ENCODE results near the gene LIFR.

Gene LIFR

DNA sequence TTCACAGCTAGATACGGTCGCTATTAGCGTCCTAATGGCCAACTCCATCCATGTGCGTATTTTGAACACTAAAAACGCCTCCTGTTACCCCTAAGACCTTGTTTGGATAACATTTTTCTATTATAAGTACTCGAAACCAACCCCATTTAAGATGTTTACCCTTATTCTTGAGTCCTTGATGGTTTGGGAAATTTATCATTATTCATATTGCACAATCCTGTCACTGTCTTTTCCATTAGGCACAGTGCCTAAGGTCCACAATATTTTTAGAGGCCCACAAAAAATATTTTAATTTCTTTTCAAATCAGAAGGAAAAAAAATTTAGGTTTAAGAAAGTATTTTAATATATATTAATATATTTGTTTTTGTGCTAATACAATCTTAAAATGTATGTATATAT, 1.3 kb upstream of the LIFR start:
- Histone ChIP-seq H3K36me3 (ENCODE audit: insufficient read depth, low read length) (no peaks in the 10 kb centered on the region), H3K9me3 (ENCODE audit: insufficient read depth, low read depth, low read length) (no peaks in the 10 kb centered on the region), H3K4me3 (ENCODE audit: low read length) (peak overlapping the region; percentile 87), H3K9ac (ENCODE audit: low read depth, low read length) (no peak overlapping the region), H3K27me3 (ENCODE audit: insufficient read depth, low read length) (peaks cover 22% of the 10 kb centered on the region; the same call in 1 of the 2 replicates), H3K4me1 (ENCODE audit: insufficient read depth, low read length) (peaks cover 12% of the 10 kb centered on the region; the same call in 1 of the 2 replicates), H3K27ac (ENCODE audit: low read depth, low read length) (no peak overlapping the region)
- 89% methylated on average over 5 of the region's 6 CpGs for WGBS

DNA sequence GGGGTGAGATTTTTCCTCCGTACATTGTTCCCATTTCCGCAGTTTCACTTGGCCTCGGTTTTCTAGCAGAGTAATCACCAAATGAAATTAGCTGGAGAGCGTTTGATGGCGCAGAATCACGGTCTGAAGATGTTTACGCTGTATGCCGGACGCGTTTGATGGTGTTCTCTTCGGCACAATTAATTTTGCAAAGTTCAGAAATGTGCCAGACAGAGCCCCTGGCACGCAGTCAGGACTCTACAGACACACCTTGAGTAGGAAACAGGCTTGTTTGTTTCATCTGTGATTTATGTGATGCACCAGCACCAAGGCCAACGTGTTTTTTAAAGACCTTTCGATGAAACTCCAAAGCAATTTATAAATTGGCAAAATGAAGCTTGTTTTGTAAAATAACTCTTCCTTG, 863 bp upstream of the LIFR start:
- no peaks in the 10 kb centered on the region for H3K36me3 ChIP-seq (ENCODE audit: insufficient read depth, low read length)
- H3K4me3 ChIP-seq (ENCODE audit: low read length), result peak overlapping the region; percentile 87
- peaks cover 12% of the 10 kb centered on the region; the same call in 1 of the 2 replicates for H3K4me1 ChIP-seq (ENCODE audit: insufficient read depth, low read length)
- no peaks in the 10 kb centered on the region for H3K9me3 ChIP-seq (ENCODE audit: insufficient read depth, low read depth, low read length)
- H3K9ac ChIP-seq (ENCODE audit: low read depth, low read length), result peak overlapping the region; percentile 85
- peaks cover 22% of the 10 kb centered on the region; the same call in 1 of the 2 replicates for H3K27me3 ChIP-seq (ENCODE audit: insufficient read depth, low read length)
- WGBS, result 20% methylated on average over 14 of the region's 14 CpGs
- peak overlapping the region; percentile 75 for H3K27ac ChIP-seq (ENCODE audit: low read depth, low read length)

DNA sequence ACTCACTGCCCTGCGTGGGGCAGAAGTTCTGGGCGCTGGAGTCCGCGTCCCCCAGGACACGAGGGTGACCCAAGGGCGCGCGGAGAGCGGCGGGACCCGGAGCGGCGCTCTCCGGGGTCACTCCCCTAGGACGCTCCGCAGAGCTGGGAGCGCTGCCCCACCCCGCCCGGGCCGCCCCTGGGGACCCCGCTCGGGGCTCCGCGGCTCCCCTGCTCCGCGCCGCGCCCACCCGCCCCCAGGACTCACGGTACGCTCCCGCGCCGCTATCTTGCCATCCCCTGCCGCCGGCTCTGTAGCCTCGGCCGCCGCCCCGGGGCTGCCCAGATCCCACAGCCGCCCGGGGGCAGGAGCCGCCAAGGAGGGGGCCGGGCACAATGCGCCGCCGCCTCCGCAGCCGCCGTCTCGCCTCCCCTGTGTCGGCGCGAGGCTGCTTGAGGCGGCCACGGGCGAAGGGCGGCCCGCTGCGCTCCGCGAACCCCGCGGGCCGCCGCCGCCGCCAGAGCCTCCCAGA, 303 bp downstream of the LIFR start:
- no peaks in the 10 kb centered on the region for H3K36me3 ChIP-seq (ENCODE audit: insufficient read depth, low read length)
- WGBS, result under 1% methylated on average over 68 of the region's 68 CpGs
- peak overlapping the region; percentile 87 for H3K4me3 ChIP-seq (ENCODE audit: low read length)
- H3K9ac ChIP-seq (ENCODE audit: low read depth, low read length), result peak overlapping the region; percentile 61; the same call in 1 of the 2 replicates
- H3K4me1 ChIP-seq (ENCODE audit: insufficient read depth, low read length), result peaks cover 12% of the 10 kb centered on the region; the same call in 1 of the 2 replicates
- H3K9me3 ChIP-seq (ENCODE audit: insufficient read depth, low read depth, low read length), result no peaks in the 10 kb centered on the region
- H3K27ac ChIP-seq (ENCODE audit: low read depth, low read length), result no peak overlapping the region
- peaks cover 22% of the 10 kb centered on the region; the same call in 1 of the 2 replicates for H3K27me3 ChIP-seq (ENCODE audit: insufficient read depth, low read length)

DNA sequence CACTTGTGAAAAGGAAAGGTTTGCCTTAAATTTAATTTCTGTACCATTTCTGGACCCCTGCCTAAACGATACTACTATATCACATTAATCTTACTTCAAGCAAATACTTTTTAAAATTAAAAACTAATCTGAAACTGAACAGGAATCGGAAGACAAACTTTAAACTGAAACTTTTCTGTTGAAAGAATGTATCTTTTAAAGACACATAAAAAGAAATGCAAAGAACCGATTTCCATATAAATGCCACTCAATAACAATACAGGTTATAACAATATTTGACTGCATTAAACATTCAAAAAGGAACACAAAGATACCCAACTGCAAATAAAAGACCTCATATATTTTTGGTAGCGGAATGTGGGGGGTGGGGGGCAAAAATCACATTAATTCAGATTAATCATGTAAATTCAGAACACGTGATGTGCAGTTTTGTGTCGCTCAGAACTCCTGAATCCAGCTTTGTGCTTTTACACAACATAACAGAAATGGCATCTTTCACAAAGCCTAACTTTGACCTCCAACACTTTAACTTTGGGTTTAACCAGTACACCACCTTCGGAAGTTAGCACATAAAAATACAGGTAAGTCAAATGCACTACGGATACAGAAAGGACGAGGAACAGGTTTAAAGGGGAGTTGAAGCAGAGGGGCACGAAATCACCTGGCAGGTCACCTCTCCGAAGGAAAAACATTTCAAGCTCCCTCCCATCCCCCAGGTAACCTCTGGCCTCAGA, 925 bp downstream of the LIFR start:
- Histone ChIP-seq H3K9ac (ENCODE audit: low read depth, low read length) (0 out of 2 replicates have a peak overlapping the region, but pooled peaks have one; percentile 45), H3K36me3 (ENCODE audit: insufficient read depth, low read length) (no peaks in the 10 kb centered on the region), H3K27me3 (ENCODE audit: insufficient read depth, low read length) (peaks cover 22% of the 10 kb centered on the region; the same call in 1 of the 2 replicates), H3K27ac (ENCODE audit: low read depth, low read length) (no peak overlapping the region), H3K4me3 (ENCODE audit: low read length) (peak overlapping the region; percentile 87), H3K9me3 (ENCODE audit: insufficient read depth, low read depth, low read length) (no peaks in the 10 kb centered on the region), H3K4me1 (ENCODE audit: insufficient read depth, low read length) (peaks cover 12% of the 10 kb centered on the region; the same call in 1 of the 2 replicates)
- WGBS, result 24% methylated on average over 10 of the region's 11 CpGs

DNA sequence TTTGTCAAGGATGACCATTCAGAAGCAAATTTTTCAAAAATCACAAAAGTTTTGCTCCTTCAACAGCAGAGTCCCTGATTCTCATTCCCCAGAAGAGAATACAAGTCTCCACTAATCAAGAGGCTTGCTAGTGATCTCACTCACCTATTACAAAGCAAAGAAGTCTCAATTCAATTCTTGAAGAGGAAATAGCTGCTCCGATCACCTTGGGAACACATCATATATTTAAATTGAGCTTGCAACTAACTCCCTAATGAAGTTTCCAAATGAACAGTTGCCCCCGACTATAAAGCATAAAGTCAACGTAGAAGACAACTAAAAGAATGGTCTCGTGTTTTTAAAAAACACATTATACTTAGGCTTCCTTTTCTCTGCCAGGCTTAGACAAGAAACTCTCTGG, 1.6 kb downstream of the LIFR start:
- Histone ChIP-seq H3K36me3 (ENCODE audit: insufficient read depth, low read length) (no peaks in the 10 kb centered on the region), H3K27me3 (ENCODE audit: insufficient read depth, low read length) (peaks cover 22% of the 10 kb centered on the region; the same call in 1 of the 2 replicates), H3K4me1 (ENCODE audit: insufficient read depth, low read length) (peaks cover 12% of the 10 kb centered on the region; the same call in 1 of the 2 replicates), H3K9ac (ENCODE audit: low read depth, low read length) (no peak overlapping the region), H3K4me3 (ENCODE audit: low read length) (peak overlapping the region; percentile 87), H3K27ac (ENCODE audit: low read depth, low read length) (no peak overlapping the region), H3K9me3 (ENCODE audit: insufficient read depth, low read depth, low read length) (no peaks in the 10 kb centered on the region)
- 46% methylated on average over 4 of the region's 4 CpGs for WGBS

DNA sequence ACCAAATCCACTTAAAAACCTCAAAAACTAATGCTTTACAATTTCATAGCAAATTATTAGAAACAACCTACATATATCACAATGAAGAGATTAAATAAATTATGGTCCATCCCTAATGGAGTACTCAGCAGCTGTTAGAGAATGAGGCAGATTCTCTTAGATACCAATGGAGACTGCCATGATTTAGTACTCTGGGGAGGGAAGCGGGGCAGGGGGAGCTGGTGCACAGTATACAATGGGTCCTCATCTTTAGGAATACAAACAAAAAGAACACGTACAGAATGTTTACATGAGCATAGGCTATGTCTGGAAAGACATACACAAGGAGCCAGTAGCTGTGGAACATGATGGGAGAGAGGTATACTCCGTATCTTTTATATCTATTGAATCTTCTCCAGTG, 2.0 kb downstream of the LIFR start:
- H3K4me1 ChIP-seq (ENCODE audit: insufficient read depth, low read length), result peaks cover 12% of the 10 kb centered on the region; the same call in 1 of the 2 replicates
- H3K27ac ChIP-seq (ENCODE audit: low read depth, low read length), result no peak overlapping the region
- no peak overlapping the region for H3K9ac ChIP-seq (ENCODE audit: low read depth, low read length)
- H3K4me3 ChIP-seq (ENCODE audit: low read length), result peak overlapping the region; percentile 87
- H3K9me3 ChIP-seq (ENCODE audit: insufficient read depth, low read depth, low read length), result no peaks in the 10 kb centered on the region
- H3K27me3 ChIP-seq (ENCODE audit: insufficient read depth, low read length), result peaks cover 22% of the 10 kb centered on the region; the same call in 1 of the 2 replicates
- H3K36me3 ChIP-seq (ENCODE audit: insufficient read depth, low read length), result no peaks in the 10 kb centered on the region
- WGBS, result 100% methylated on average over 3 of the region's 3 CpGs

DNA sequence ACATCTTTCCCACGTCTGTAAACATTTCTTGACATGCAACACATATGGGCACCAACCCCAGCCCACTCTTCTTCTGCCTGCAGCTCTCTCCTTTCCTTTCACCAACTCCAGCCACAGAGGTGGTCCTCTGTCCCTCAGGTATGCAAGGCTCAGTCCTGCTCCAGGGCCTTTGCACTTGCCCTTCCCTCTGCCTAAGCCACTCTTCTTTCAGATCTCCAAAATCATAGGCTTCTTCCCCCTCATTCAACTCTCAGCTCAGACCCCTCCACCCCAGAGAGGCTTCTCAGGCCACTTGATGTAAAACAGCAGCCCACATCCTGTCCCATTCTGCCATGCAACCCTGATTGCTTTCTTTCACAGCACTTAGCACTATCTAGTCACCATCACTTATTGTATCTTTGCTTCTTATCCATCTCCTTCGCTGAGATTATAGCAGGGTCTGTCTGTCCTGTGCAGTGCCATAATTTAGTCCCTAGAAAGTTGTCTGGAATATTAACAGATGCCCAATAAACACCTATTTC, 3.4 kb downstream of the LIFR start:
- H3K27me3 ChIP-seq (ENCODE audit: insufficient read depth, low read length), result peaks cover 22% of the 10 kb centered on the region; the same call in 1 of the 2 replicates
- peaks cover 14% of the 10 kb centered on the region; the same call in 1 of the 2 replicates for H3K4me1 ChIP-seq (ENCODE audit: insufficient read depth, low read length)
- H3K9ac ChIP-seq (ENCODE audit: low read depth, low read length), result no peak overlapping the region
- H3K36me3 ChIP-seq (ENCODE audit: insufficient read depth, low read length), result no peaks in the 10 kb centered on the region
- H3K4me3 ChIP-seq (ENCODE audit: low read length), result no peak overlapping the region
- 81% methylated on average over 2 of the region's 2 CpGs for WGBS
- no peak overlapping the region for H3K27ac ChIP-seq (ENCODE audit: low read depth, low read length)
- no peaks in the 10 kb centered on the region for H3K9me3 ChIP-seq (ENCODE audit: insufficient read depth, low read depth, low read length)

DNA sequence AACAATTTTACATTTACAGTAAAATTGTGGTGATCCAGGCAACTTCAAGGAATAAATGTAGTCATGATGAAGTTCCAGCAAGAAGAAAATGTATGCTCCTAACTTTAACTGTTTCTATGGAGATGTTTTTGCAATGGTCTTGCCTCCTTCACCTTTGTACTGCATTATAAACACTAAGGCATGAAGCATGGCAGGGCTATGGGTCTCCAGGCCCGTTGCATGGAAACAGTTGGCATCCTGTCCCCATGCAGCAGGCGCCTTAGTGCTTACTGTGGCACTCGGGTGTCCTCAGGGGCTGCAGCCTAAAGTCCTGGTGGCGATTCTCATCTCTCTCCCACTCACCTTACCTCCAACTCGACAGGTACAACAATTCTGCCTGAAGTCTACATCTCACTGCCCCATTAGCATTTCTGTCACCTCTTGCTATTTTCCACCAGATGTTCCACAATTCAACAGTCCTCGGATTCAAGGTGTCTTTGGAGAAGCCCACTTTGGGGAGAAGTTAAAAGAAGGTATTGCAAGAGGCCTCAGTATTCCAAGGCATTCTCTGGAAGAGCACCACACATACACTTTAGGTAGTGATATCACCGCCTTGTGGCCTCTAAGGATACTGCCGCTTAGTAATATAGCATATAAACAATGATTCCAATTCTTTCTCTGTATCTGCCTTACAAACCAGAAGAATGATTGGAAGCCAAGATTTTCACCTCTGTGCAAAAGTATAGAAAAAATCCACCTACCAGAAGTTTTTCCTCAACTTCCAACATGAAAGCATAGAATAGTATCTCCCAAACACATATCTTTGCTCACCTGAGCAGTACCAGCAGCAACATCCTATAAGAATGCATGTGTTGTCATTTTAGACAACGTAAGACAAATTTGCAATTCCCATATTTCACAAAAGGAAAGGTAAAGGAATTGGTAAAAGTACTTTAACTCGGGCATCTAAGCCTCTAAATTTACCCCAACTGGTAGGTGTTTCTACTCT, 5.1 kb downstream of the LIFR start:
- Histone ChIP-seq H3K9me3 (ENCODE audit: insufficient read depth, low read depth, low read length) (no peaks in the 10 kb centered on the region), H3K36me3 (ENCODE audit: insufficient read depth, low read length) (no peaks in the 10 kb centered on the region), H3K4me3 (ENCODE audit: low read length) (no peak overlapping the region), H3K4me1 (ENCODE audit: insufficient read depth, low read length) (peaks cover 8% of the 10 kb centered on the region; the same call in 1 of the 2 replicates), H3K27ac (ENCODE audit: low read depth, low read length) (no peak overlapping the region), H3K27me3 (ENCODE audit: insufficient read depth, low read length) (peaks cover 18% of the 10 kb centered on the region; the same call in 1 of the 2 replicates), H3K9ac (ENCODE audit: low read depth, low read length) (no peak overlapping the region)
- 74% methylated on average over 7 of the region's 10 CpGs for WGBS

DNA sequence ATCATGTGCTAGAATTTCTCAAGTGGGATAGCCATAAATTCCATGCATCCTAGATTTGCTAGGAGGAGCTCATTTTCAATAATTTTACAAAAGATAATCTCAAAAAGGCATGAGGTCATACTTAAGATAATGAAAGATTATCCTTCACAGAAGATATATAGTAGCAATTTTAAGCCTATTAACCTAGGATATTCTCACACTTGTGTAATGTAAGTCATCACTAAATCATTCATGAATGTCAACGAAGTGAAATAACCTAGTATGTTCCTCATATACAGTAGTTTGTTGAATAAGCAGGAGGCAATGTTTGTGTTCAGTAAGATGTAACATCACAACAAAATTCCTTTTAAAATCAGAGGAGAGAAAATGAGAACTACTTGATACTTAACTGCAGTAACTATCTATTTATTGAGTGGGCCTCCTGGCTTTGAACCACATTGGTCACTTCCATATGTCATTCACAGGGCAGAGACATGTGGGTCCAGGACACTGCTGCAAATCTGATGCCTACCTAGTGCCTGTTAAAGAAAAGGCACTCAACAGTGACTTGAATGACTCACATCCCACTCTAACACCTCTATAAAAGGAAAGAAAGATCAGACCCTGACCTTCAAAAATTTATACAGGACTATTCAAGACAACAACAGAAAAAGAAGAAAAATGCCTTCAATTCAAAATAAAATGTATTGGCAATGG, 8.2 kb downstream of the LIFR start:
- H3K4me1 ChIP-seq (ENCODE audit: insufficient read depth, low read length), result 0 out of 2 replicates have a peak, but pooled peaks cover 2% of the 10 kb centered on the region
- H3K9ac ChIP-seq (ENCODE audit: low read depth, low read length), result no peak overlapping the region
- H3K36me3 ChIP-seq (ENCODE audit: insufficient read depth, low read length), result no peaks in the 10 kb centered on the region
- H3K4me3 ChIP-seq (ENCODE audit: low read length), result no peak overlapping the region
- no peaks in the 10 kb centered on the region for H3K27me3 ChIP-seq (ENCODE audit: insufficient read depth, low read length)
- no CpG with 5 or more reads among the region's 1 CpG for WGBS
- H3K9me3 ChIP-seq (ENCODE audit: insufficient read depth, low read depth, low read length), result no peaks in the 10 kb centered on the region
- no peak overlapping the region for H3K27ac ChIP-seq (ENCODE audit: low read depth, low read length)

DNA sequence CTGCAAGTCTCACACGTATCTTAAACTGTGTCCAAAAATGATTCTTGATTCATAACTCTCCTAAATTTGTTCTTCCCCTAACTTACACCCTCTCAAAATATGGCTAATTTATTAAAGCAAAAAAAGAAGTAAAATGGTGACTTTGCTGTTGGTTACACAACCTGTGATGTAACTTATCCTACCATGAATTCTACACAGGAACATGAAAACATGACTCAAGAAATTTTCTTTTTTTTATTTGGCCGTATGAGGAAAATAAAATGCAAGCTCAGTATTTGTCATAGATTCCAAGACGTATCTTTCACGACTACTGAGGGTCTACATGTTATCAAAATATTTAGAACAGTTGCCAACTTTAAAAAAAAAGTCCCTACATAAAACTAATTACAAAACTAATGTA, 9.2 kb downstream of the LIFR start:
- Histone ChIP-seq H3K27me3 (ENCODE audit: insufficient read depth, low read length) (no peaks in the 10 kb centered on the region), H3K27ac (ENCODE audit: low read depth, low read length) (no peak overlapping the region), H3K4me3 (ENCODE audit: low read length) (no peak overlapping the region), H3K4me1 (ENCODE audit: insufficient read depth, low read length) (0 out of 2 replicates have a peak, but pooled peaks cover 2% of the 10 kb centered on the region), H3K36me3 (ENCODE audit: insufficient read depth, low read length) (no peaks in the 10 kb centered on the region), H3K9ac (ENCODE audit: low read depth, low read length) (no peak overlapping the region), H3K9me3 (ENCODE audit: insufficient read depth, low read depth, low read length) (no peaks in the 10 kb centered on the region)
- 92% methylated on average over 4 of the region's 4 CpGs for WGBS
